NT2/D1 (cell line): ENCODE measurements around the gene SGK1.

Experiments
- SUZ12 ChIP-seq: IDR thresholded peaks from 2 replicates; pipeline ENCODE4 v1.6.1; 2011; ENCODE audit not compliant: insufficient read length, insufficient read depth; ENCODE audit errors: extremely low read depth
- YY1 ChIP-seq: IDR thresholded peaks from 2 replicates; pipeline ENCODE4 v1.6.1; 2011; ENCODE audit not compliant: insufficient read length, insufficient read depth

DNA sequence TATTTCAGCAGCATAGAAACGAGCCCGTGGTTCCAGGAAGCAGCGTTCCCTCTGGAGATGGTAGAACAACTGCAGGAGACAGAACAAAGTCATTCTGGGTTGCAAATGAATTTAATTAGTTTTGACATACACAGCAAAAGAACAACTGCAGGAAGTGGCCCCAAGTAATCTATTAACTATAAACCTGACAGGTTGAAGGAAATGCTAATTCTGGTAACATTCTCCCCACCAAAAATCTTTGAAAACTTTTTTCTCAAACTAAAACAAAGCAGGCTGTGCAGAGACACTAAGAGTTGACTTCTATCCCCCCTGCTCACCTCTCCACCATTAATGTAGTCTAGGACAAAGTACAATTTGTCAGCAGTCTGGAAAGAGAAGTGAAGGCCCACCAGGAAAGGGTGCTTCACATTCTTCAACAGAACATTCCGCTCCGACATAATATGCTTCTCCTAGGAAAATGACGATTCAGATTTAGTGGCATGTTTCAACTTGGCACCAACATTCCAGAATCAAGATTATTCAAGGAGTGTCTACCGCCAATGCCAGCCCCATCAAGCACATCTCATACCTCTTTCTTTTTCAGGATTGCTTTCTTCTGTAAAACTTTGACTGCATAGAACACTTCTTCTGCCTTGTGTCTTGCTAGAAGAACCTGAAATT is 145.1 kb downstream of the SGK1 start:
- TF ChIP-seq SUZ12 (no peak), YY1 (no peak)
